OCI-LY1 (cell line): Measurements from ENCODE around the gene CDC42.
"Not testable (repeated sequence)": the region's sequence is repeated elsewhere in the genome, so short reads cannot be mapped to it uniquely, and the experiment has no call there.

Experiments used
- H2AFZ ChIP-seq: fragments of 200-600 bp; sonication (generic), shearing (Covaris generic); 2 replicates; pipeline ENCODE4 v1.6.0; 2014; ENCODE audit warnings: antibody characterized with exemption, mild to moderate bottlenecking, low read length
- H3F3A ChIP-seq: fragments of 200-600 bp; sonication (generic), shearing (Covaris generic); 2 replicates; pipeline ENCODE4 v1.6.0; 2014; ENCODE audit warnings: mild to moderate bottlenecking, antibody characterized with exemption, low read length, moderate library complexity; ENCODE audit not compliant: insufficient read depth
- H3K27ac ChIP-seq: fragments of 200-600 bp; sonication (generic); 2 replicates; pipeline ENCODE4 v1.5.1; 2014; ENCODE audit warnings: low read length, mixed run types, mild to moderate bottlenecking, low read depth; ENCODE audit not compliant: poor library complexity, severe bottlenecking
- H3K27me3 ChIP-seq: fragments of 200-600 bp; sonication (generic); 2 replicates; pipeline ENCODE4 v1.6.0; 2014; ENCODE audit warnings: antibody characterized with exemption, mild to moderate bottlenecking, low read length, moderate library complexity; ENCODE audit not compliant: insufficient read depth
- H3K36me3 ChIP-seq: fragments of 200-600 bp; sonication (generic); 2 replicates; pipeline ENCODE4 v1.6.1; 2014; ENCODE audit warnings: mild to moderate bottlenecking, antibody characterized with exemption, low read length, moderate library complexity, mixed read lengths; ENCODE audit not compliant: insufficient read depth
- H3K4me1 ChIP-seq: fragments of 200-600 bp; sonication (generic); 2 replicates; pipeline ENCODE4 v1.5.1; 2014; ENCODE audit warnings: mild to moderate bottlenecking, low read length, moderate library complexity; ENCODE audit not compliant: insufficient read depth, severe bottlenecking
- H3K4me2 ChIP-seq: fragments of 200-600 bp; sonication (generic), shearing (Covaris generic); 2 replicates; pipeline ENCODE4 v1.6.1; 2014; ENCODE audit warnings: low read length
- H3K4me3 ChIP-seq: fragments of 200-600 bp; sonication (generic); 2 replicates; pipeline ENCODE4 v1.5.1; 2014; ENCODE audit warnings: low read length, low read depth, mild to moderate bottlenecking, mixed read lengths; ENCODE audit not compliant: poor library complexity, severe bottlenecking
- H3K79me2 ChIP-seq: fragments of 200-600 bp; shearing (Covaris generic); 2 replicates; pipeline ENCODE4 v1.6.1; 2016; ENCODE audit warnings: mixed run types, low read length, mixed read lengths; ENCODE audit not compliant: insufficient read depth
- H3K9ac ChIP-seq: fragments of 200-600 bp; sonication (generic), shearing (Covaris generic); 2 replicates; pipeline ENCODE4 v1.6.1; 2014; ENCODE audit warnings: mild to moderate bottlenecking, low read length, mixed read lengths
- H3K9me2 ChIP-seq: fragments of 200-600 bp; sonication (generic), shearing (Covaris generic); 2 replicates; pipeline ENCODE4 v1.6.1; 2014; ENCODE audit warnings: low read depth, mild to moderate bottlenecking, low read length, mixed read lengths
- H3K9me3 ChIP-seq: fragments of 200-600 bp; shearing (Covaris generic); 2 replicates; pipeline ENCODE4 v1.6.1; 2014; ENCODE audit warnings: low read length, mixed read lengths
- H4K20me1 ChIP-seq: fragments of 200-600 bp; sonication (generic), shearing (Covaris generic); 2 replicates; pipeline ENCODE4 v1.6.0; 2016; ENCODE audit warnings: mild to moderate bottlenecking, low read length; ENCODE audit not compliant: insufficient read depth
- EZH2 ChIP-seq: fragments of 200-600 bp; sonication (generic), shearing (Covaris generic); IDR thresholded peaks from 2 replicates; pipeline ENCODE4 v1.8.0; 2017; ENCODE audit warnings: borderline replicate concordance, mixed run types, mild to moderate bottlenecking, antibody characterized with exemption, low read length, moderate library complexity, mixed read lengths
- TF ChIP-seq, protein P1 (sequence below): fragments of 200-600 bp; sonication (generic), shearing (Covaris generic); IDR thresholded peaks from 2 replicates; pipeline ENCODE4 v1.5.1; 2017; ENCODE audit warnings: mild to moderate bottlenecking, antibody characterized with exemption, low read length, moderate library complexity, mixed read lengths

Gene CDC42

DNA sequence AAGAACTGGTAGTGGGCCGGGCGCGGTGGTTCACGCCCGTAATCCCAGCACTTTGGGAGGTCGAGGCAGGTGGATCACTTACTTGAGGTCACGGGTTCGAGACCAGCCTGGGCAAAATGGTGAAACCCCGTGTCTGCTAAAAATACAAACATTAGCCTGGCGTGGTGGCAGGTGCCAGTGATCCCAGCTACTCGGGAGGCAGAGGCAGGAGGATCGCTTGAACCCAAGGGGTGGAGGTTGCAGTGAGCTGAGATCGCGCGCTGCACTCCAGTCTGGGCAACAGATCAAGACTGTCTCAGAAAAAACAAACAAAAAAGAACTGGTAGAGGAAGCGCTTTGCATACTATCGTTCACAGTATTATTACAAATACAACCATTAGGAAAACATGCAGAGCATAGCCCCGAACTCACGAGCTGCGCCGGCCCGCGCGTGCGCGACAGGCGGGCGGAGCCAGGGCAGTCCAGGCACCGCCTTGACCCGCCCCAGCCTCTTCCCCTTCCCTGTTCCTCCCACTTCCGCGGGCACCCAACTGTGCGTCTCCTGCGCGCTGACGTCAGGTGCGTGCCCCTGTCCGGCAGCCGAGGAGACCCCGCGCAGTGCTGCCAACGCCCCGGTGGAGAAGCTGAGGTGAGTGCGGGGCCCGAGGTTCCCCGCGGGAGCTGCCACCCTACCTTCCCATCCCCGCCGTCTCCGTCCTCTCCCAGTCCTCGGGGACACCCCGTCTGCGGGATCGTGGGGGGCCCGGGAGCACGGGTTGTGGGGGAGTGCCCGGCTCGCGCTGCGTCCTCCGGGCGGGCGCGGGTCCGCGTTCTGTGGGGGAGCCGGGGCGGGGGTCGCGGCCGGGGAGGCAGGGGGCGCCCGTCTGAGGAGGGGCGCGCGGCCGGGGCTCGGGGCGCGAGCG is at the start of gene CDC42:
Gene CDC42, plus strand, starts transcription at position 595 of the 902 bp plus-strand sequence. CDS start 25,770 bp downstream, outside the sequence.
- H4K20me1 ChIP-seq, result no peaks in the 10 kb centered on the region
- H3K27ac ChIP-seq, result peak within 1 kb of the TSS; percentile 43
- H3K4me2 ChIP-seq, result peak within 1 kb of the TSS; percentile 78
- H3K27me3 ChIP-seq, result no peaks in the 10 kb centered on the region
- no peaks in the 10 kb centered on the region for H3K9me2 ChIP-seq
- peaks cover 40% of the 10 kb centered on the region for H3K79me2 ChIP-seq
- peak within 1 kb of the TSS; percentile 93 for H3K4me3 ChIP-seq
- H3F3A ChIP-seq, result peaks cover 3% of the 10 kb centered on the region; the same call in 1 of the 2 replicates
- 0 out of 2 replicates have a peak within 1 kb of the TSS, but pooled peaks have one; percentile 57 for H2AFZ ChIP-seq
- no peaks in the 10 kb centered on the region for H3K9me3 ChIP-seq
- H3K36me3 ChIP-seq, result peaks cover 29% of the 10 kb centered on the region
- peak within 1 kb of the TSS; percentile 82 for H3K9ac ChIP-seq
- peaks cover 46% of the 10 kb centered on the region for H3K4me1 ChIP-seq
- TF ChIP-seq, protein P1, sequence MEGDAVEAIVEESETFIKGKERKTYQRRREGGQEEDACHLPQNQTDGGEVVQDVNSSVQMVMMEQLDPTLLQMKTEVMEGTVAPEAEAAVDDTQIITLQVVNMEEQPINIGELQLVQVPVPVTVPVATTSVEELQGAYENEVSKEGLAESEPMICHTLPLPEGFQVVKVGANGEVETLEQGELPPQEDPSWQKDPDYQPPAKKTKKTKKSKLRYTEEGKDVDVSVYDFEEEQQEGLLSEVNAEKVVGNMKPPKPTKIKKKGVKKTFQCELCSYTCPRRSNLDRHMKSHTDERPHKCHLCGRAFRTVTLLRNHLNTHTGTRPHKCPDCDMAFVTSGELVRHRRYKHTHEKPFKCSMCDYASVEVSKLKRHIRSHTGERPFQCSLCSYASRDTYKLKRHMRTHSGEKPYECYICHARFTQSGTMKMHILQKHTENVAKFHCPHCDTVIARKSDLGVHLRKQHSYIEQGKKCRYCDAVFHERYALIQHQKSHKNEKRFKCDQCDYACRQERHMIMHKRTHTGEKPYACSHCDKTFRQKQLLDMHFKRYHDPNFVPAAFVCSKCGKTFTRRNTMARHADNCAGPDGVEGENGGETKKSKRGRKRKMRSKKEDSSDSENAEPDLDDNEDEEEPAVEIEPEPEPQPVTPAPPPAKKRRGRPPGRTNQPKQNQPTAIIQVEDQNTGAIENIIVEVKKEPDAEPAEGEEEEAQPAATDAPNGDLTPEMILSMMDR, result no peak
- no peak for TF ChIP-seq EZH2

DNA sequence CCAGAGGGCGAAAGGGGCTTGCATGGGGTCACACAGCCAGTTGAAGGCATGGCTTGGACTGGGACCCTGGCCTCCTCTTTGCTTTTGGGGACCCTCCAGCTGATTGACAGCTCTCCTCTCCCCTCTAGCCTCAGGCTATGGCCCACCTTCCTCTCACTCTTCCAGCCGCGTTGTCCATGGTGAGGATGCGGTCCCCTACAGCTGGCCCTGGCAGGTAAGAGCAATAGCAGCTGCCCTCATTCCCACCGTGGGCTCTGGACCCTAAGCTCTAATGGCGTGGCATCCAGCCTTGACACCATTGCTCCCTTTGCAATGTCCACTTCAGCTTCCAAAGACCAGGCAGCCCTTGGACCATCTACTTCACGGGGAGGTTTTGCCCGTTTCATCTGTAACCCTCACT is 49.6 kb upstream of the CDC42 start:
- H3F3A ChIP-seq, H3K79me2 ChIP-seq, H3K4me2 ChIP-seq: not testable (repeated sequence)

DNA sequence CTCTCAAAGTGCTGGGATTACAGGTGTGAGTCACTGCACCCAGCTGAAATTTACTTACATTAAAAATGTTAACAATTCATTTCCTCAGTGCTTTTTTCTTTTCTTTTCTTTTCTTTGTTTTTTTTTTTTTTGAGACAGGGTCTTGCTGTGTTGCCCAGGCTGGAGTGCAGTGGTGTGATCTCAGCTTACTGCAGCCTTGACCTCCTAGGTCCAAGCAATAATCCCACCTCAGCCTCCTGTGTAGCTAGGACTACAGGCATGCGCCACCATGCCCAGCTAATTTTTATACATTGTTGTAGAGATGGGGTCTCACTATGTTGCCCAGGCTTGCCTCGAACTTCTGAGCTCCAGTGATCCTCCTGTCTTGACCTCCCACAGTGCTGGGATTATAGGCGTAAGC is 48.5 kb upstream of the CDC42 start:
- H4K20me1 ChIP-seq, H3K4me2 ChIP-seq, H3K36me3 ChIP-seq, H3K9me3 ChIP-seq, H3K27me3 ChIP-seq, H2AFZ ChIP-seq, H3K4me1 ChIP-seq, H3K79me2 ChIP-seq, H3K4me3 ChIP-seq, H3F3A ChIP-seq, H3K9ac ChIP-seq, H3K9me2 ChIP-seq, H3K27ac ChIP-seq: not testable (repeated sequence)

More for the DNA sequence above, 49.6 kb upstream of the CDC42 start:
- not testable (repeated sequence) for H3K4me1 ChIP-seq, H3K27me3 ChIP-seq, H4K20me1 ChIP-seq, H3K4me3 ChIP-seq, H3K27ac ChIP-seq, H3K9me3 ChIP-seq, H3K9ac ChIP-seq, H2AFZ ChIP-seq, H3K36me3 ChIP-seq, H3K9me2 ChIP-seq

DNA sequence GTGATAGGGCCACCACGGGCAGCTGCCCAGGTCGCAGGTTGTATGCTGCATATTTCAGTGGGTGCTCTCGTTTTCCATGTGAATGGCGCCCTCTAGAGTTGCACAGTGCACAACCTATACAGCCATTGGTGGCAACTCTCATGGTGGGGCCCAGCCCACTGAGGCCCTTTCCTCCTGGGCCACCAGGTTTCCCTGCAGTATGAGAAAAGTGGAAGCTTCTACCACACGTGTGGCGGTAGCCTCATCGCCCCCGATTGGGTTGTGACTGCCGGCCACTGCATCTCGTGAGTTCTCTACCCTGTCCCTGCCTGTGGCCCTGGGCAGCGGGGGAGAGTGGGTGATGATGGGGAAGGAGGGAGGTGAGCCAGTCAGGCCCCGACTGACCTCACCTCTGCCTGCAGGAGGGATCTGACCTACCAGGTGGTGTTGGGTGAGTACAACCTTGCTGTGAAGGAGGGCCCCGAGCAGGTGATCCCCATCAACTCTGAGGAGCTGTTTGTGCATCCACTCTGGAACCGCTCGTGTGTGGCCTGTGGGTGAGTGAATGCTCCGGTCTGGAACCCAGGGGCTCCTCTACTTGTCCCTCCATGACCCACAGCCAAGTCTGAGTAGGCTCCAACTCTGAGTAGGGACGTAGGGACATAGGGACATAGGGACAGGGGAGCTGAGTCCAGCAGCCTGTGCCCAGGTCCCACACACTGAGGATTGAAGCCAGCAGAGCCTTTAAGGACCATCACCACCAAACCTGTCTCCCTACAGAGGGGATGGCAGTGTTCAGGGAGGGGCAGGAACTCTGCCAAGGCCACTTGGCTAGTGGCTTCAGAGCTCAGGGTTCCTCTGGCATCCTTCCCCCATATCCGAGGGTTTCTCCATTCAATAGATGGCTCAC is 47.0 kb upstream of the CDC42 start:
- H4K20me1 ChIP-seq, H3K79me2 ChIP-seq, H3K36me3 ChIP-seq, H3K27me3 ChIP-seq, H3K9me3 ChIP-seq, H3K9ac ChIP-seq, H3K27ac ChIP-seq, H3K4me1 ChIP-seq, H3K4me2 ChIP-seq, H3K4me3 ChIP-seq, H3K9me2 ChIP-seq, H2AFZ ChIP-seq, H3F3A ChIP-seq: not testable (repeated sequence)
- TF ChIP-seq, protein P1, result peak; percentile 40; the same call in 1 of the 2 replicates

DNA sequence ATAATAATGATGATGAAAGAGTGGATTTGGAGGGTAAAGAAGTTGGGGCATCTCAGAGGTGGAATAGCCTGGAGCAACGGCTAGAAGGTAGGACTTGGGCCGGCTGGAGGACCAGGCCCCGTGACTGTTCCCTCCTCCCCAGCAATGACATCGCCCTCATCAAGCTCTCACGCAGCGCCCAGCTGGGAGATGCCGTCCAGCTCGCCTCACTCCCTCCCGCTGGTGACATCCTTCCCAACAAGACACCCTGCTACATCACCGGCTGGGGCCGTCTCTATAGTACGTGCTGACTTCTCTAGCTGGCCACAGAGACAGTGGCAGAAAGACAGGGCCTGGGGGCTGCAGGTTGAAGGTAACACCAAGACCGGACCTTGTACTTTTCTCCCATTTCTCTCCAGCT is 45.8 kb upstream of the CDC42 start:
- H3F3A ChIP-seq, H3K27ac ChIP-seq, H3K27me3 ChIP-seq, H3K9me2 ChIP-seq, H3K79me2 ChIP-seq, H3K4me2 ChIP-seq, H3K9me3 ChIP-seq, H3K4me1 ChIP-seq, H3K9ac ChIP-seq, H3K36me3 ChIP-seq, H2AFZ ChIP-seq, H4K20me1 ChIP-seq, H3K4me3 ChIP-seq: not testable (repeated sequence)
